Hepatocyte (in vitro differentiated cells): ENCODE results near the gene TCEAL2. TPM values are rescaled to one million over a fixed set of nuclear protein-coding genes. Genes with fewer than 3 reads are reported as not detected.
"Not testable (repeated sequence)": the region's sequence is repeated elsewhere in the genome, so short reads cannot be mapped to it uniquely, and the experiment has no call there.

Experiments used
- DNase-seq: peaks from one replicate; pipeline ENCODE4 v3.0.0-alpha.2; 2016; ENCODE audit warnings: low spot score
- H2AFZ ChIP-seq: fragments of 200-600 bp; sonication (generic); 2 replicates; pipeline ENCODE4 v1.6.0; 2016; ENCODE audit warnings: antibody characterized with exemption, mild to moderate bottlenecking
- H3K27ac ChIP-seq: fragments of 200-600 bp; sonication (generic); 2 replicates; pipeline ENCODE4 v1.5.1; 2016; ENCODE audit warnings: mild to moderate bottlenecking
- H3K27me3 ChIP-seq: fragments of 200-600 bp; sonication (generic); 2 replicates; pipeline ENCODE4 v1.6.1; 2016
- H3K36me3 ChIP-seq: fragments of 200-600 bp; sonication (generic); replicated peaks from 2 replicates; pipeline ENCODE4 v1.5.1; 2016; ENCODE audit warnings: low read depth; ENCODE audit not compliant: insufficient read depth
- H3K4me1 ChIP-seq: fragments of 200-600 bp; sonication (generic); 2 replicates; pipeline ENCODE4 v1.5.1; 2016; ENCODE audit warnings: mild to moderate bottlenecking, moderate library complexity; ENCODE audit not compliant: insufficient read depth
- H3K4me2 ChIP-seq: fragments of 200-600 bp; sonication (generic); 2 replicates; pipeline ENCODE4 v1.6.0; 2016
- H3K4me3 ChIP-seq: fragments of 200-600 bp; sonication (generic); 2 replicates; pipeline ENCODE4 v1.5.1; 2016; ENCODE audit warnings: mild to moderate bottlenecking
- H3K79me2 ChIP-seq: fragments of 200-600 bp; sonication (generic); 2 replicates; pipeline ENCODE4 v1.6.0; 2017; ENCODE audit warnings: mild to moderate bottlenecking
- H3K9me2 ChIP-seq: fragments of 200-600 bp; sonication (generic); replicated peaks from 2 replicates; pipeline ENCODE4 v1.6.0; 2017; ENCODE audit warnings: mild to moderate bottlenecking; ENCODE audit not compliant: insufficient read depth
- H3K9me3 ChIP-seq: fragments of 200-600 bp; sonication (generic); 2 replicates; pipeline ENCODE4 v1.5.1; 2016; ENCODE audit warnings: low read depth, mild to moderate bottlenecking
- H4K20me1 ChIP-seq: fragments of 200-600 bp; sonication (generic); 2 replicates; pipeline ENCODE4 v1.6.0; 2016; ENCODE audit warnings: mild to moderate bottlenecking; ENCODE audit not compliant: insufficient read depth, poor library complexity, severe bottlenecking
- CTCF ChIP-seq: fragments of 200-600 bp; sonication (generic); IDR thresholded peaks from 2 replicates; pipeline ENCODE4 v1.5.1; 2016; ENCODE audit warnings: antibody characterized with exemption, mild to moderate bottlenecking; ENCODE audit not compliant: poor library complexity
- EZH2 ChIP-seq: fragments of 200-600 bp; sonication (generic); IDR thresholded peaks from 2 replicates; pipeline ENCODE4 v1.6.1; 2016; ENCODE audit warnings: antibody characterized with exemption, mild to moderate bottlenecking, borderline replicate concordance
- EZH2phosphoT487 ChIP-seq: fragments of 200-600 bp; sonication (generic); IDR thresholded peaks from one replicate; pipeline ENCODE4 v1.6.1; 2018; ENCODE audit warnings: antibody characterized with exemption, mild to moderate bottlenecking, low read depth, moderate library complexity; ENCODE audit not compliant: unreplicated experiment, severe bottlenecking
- WGBS: methylation state at CpG from one replicate; pipeline ENCODE4 v1.1.6; 2016; ENCODE audit warnings: low lambda C conversion rate; ENCODE audit errors: missing lambda C conversion rate; 5-methylcytosine and 5-hydroxymethylcytosine counted together
- polyA plus RNA-seq: library from polyadenylated mRNA; unstranded; fragments of >200 nt; fragmentation: Nextera tagmentation; extraction: Ambion mirVana; gene quantifications from 2 replicates; pipeline ENCODE4 v1.2.1, GENCODE V29; 2016
- total RNA-seq: library from RNA; depleted of rRNA; stranded (reverse); fragments of >200 nt; gene quantifications from 2 replicates; pipeline ENCODE4 v1.2.3, GENCODE V29; 2014

Gene TCEAL2
- total and polyA plus RNA-seq, 2 experiments from 2014 or later: 3.9 to 9.2 TPM

- H3K9me3 ChIP-seq: no peaks in the 10 kb centered on the region
Measured at GRCh38 chrX:102115748-102116147, 9.7 kb upstream of the TCEAL2 start.

GRCh38 chrX:102125014-102125413 is 465 bp upstream of the TCEAL2 start:
- H3K27ac ChIP-seq, H3K36me3 ChIP-seq, H3K9me3 ChIP-seq, H3K79me2 ChIP-seq, H3K4me3 ChIP-seq, H3K4me1 ChIP-seq, DNase-seq, H3K27me3 ChIP-seq, H3K9me2 ChIP-seq, H4K20me1 ChIP-seq, H2AFZ ChIP-seq: not testable (repeated sequence)
- WGBS: 56% methylated on average over 9 of the region's 10 CpGs
- H3K4me2 ChIP-seq: peak overlapping the region; percentile 67

More at GRCh38 chrX:102115748-102116147, 9.7 kb upstream of the TCEAL2 start:
- no peaks in the 10 kb centered on the region for H3K27me3 ChIP-seq
- H3K4me3 ChIP-seq: no peak overlapping the region
- no peak overlapping the region for H2AFZ ChIP-seq
- 75% methylated on average over 2 of the region's 2 CpGs for WGBS
- no peaks in the 10 kb centered on the region for H3K79me2 ChIP-seq
- TF ChIP-seq EZH2 (no peak), CTCF (no peak), EZH2phosphoT487 (no peak)
- H4K20me1 ChIP-seq: no peaks in the 10 kb centered on the region
- no peak overlapping the region for H3K4me2 ChIP-seq
- no peak overlapping the region for H3K27ac ChIP-seq
- H3K36me3 ChIP-seq: no peaks in the 10 kb centered on the region
- no peaks in the 10 kb centered on the region for H3K9me2 ChIP-seq
- no peak for DNase-seq
- no peaks in the 10 kb centered on the region for H3K4me1 ChIP-seq

GRCh38 chrX:102126080-102126818 is 770 bp downstream of the TCEAL2 start:
- not testable (repeated sequence) for DNase-seq, H3K9me3 ChIP-seq, H3K27me3 ChIP-seq, H3K79me2 ChIP-seq, H3K9me2 ChIP-seq, H3K4me3 ChIP-seq, H4K20me1 ChIP-seq, H2AFZ ChIP-seq, H3K4me1 ChIP-seq, H3K36me3 ChIP-seq, H3K27ac ChIP-seq
- WGBS: 61% methylated on average over 17 of the region's 21 CpGs
- peak overlapping the region; percentile 67 for H3K4me2 ChIP-seq

GRCh38 chrX:102126863-102127262 is 1.4 kb downstream of the TCEAL2 start:
- Histone ChIP-seq H3K4me3 (no peak overlapping the region), H3K9me3 (no peaks in the 10 kb centered on the region), H4K20me1 (no peaks in the 10 kb centered on the region), H3K9me2 (no peaks in the 10 kb centered on the region), H3K79me2 (no peaks in the 10 kb centered on the region), H2AFZ (no peak overlapping the region), H3K36me3 (no peaks in the 10 kb centered on the region), H3K4me2 (no peak overlapping the region), H3K4me1 (no peaks in the 10 kb centered on the region), H3K27ac (no peak overlapping the region), H3K27me3 (peaks cover 5% of the 10 kb centered on the region)
- DNase-seq: no peak
- WGBS: 64% methylated on average over 8 of the region's 8 CpGs
- TF ChIP-seq EZH2phosphoT487: no peak
- TF ChIP-seq CTCF: no peak
- no peak for TF ChIP-seq EZH2
